ENCODE results near the gene ITIH5.
"Not testable (repeated sequence)": the region's sequence is repeated elsewhere in the genome, so short reads cannot be mapped to it uniquely, and the experiment has no call there.

Gene ITIH5

GRCh38 chr10:7666253-7667023 lies at the start of gene ITIH5:
Gene ITIH5 (minus strand): TSS chr10:7666966. CDS start chr10:7666892, 74 bp downstream.
- no peak for DNase-seq (ENCODE audit: low spot score)

DNA sequence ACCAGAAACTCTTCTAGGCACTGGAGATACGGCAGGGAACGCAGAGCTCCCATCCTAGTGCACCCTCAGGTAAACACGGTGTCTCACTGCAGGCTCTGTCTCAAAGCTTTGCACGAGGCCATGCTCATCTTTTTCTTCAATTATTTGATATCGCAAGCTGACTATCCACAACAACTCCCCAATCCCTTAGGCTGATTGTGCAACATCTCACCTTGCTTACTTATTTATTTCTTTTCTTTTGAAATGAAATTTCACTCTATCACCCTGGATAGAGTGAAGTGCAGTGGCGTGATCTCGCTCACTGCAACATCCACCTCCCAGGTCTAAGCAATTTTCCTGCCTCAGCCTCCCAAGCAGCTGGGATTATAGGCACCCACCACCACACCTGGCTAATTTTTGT lies 48.7 kb upstream of the ITIH5 start:
- DNase-seq (ENCODE audit: low spot score): no peak

- DNase-seq (ENCODE audit: low spot score): not testable (repeated sequence)
Measured at GRCh38 chr10:7711075-7711474, 44.3 kb upstream of the ITIH5 start.

GRCh38 chr10:7710446-7710845 lies 43.7 kb upstream of the ITIH5 start:
- DNase-seq (ENCODE audit: low spot score): no peak

- no peak for DNase-seq (ENCODE audit: low spot score)
Measured at GRCh38 chr10:7708832-7709231, 42.1 kb upstream of the ITIH5 start.

GRCh38 chr10:7707858-7708622 lies 41.3 kb upstream of the ITIH5 start:
- DNase-seq (ENCODE audit: low spot score): no peak

GRCh38 chr10:7707102-7707501 lies 40.3 kb upstream of the ITIH5 start:
- no peak for DNase-seq (ENCODE audit: low spot score)

DNA sequence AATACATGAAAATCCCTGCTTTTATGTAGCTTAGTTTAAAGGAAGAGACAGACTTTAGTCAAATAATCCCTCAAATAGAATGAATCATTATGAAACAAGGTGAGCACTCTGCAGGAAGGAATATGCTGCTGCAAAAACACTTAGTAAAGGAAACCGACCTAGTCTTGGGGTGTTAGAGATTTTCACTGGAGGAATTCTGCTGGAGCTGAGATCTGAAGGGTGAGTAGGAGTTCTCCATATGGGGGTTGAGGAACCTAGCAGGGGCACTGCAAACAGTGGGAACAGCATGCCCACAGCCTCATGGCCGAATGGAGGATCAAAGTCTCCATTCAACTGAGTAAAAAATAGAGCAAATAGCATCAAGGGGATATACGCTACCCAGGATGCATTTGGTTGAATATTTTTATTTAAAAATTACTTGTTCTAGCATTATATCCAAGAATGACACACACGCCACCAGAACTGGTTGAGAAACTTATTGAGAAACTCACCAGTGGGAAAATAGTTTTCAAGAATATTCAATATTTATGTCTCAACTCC lies 39.8 kb upstream of the ITIH5 start:
- DNase-seq (ENCODE audit: low spot score): no peak

GRCh38 chr10:7705341-7705740 lies 38.6 kb upstream of the ITIH5 start:
- no peak for DNase-seq (ENCODE audit: low spot score)

- DNase-seq (ENCODE audit: low spot score): no peak
Measured at GRCh38 chr10:7704071-7705016, 37.6 kb upstream of the ITIH5 start.

DNA sequence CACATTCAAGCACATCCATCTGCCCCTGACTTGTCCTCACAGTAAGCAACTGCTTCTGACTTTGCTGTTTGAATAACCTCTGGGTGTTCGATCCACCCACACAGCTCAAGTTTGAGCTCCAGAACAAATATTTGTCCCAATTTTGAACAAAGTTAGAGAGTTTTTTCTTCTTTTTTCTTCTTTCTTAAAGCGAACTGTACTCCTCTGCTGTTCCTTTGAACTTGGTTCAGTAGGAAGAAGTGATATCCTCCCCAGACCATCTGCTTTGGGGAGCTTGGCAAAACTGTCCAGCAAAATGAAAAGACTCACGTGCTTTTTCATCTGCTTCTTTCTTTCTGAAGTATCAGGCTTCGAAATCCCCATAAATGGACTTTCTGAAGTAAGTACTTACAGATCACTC lies 36.4 kb upstream of the ITIH5 start, which contains the start of gene ITIH2:
Gene ITIH2, plus strand, starts transcription at position 177 of the 400 bp plus-strand sequence. Its CDS starts 119 bp downstream, at position 296.
- no peak for DNase-seq (ENCODE audit: low spot score)

- no peak for DNase-seq (ENCODE audit: low spot score)
Measured at GRCh38 chr10:7702288-7702812, 35.6 kb upstream of the ITIH5 start.

GRCh38 chr10:7701158-7701742 lies 34.5 kb upstream of the ITIH5 start:
- DNase-seq (ENCODE audit: low spot score): no peak

- no peak for DNase-seq (ENCODE audit: low spot score)
Measured at GRCh38 chr10:7700577-7701125, 33.9 kb upstream of the ITIH5 start.

- DNase-seq (ENCODE audit: low spot score): no peak
Measured at GRCh38 chr10:7697426-7697825, 30.7 kb upstream of the ITIH5 start.

DNA sequence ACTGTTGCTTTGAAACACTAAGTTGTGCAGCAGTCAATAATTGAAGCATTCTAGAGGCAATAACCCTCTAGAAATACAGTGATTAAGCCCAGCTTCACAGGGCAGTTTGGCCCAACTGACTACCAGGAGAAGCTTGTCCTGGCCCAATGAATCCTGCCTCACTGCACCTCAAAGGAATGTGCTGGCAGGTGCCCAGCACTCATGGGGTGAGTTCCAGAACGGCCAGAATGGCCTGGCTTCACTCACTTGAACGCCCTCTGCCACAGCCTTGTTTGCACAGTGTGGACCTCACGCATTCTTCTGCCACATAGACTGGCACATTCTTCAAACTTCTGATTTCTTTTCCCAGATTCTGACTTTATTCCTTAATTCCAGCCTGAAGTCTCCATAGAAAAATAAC lies 29.8 kb upstream of the ITIH5 start:
- DNase-seq (ENCODE audit: low spot score): no peak

DNA sequence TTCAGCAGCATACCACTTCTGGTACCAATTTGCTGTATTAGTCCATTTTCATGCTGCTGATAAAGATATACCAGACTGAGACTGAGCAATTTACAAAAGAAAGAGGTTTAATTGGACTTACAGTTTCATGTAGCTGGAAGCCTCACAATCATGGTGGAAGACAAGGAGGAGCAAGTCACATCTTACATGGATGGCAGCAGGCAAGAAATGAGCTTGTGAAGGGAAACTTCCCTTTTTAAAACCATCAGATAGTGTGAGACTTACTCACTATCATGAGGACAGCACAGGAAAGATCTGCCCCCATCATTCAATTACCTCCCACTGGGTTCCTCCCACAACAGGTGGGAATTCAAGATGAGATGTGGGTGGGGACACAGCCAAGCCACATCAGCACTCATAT lies 26.4 kb upstream of the ITIH5 start:
- DNase-seq (ENCODE audit: low spot score): not testable (repeated sequence)

DNA sequence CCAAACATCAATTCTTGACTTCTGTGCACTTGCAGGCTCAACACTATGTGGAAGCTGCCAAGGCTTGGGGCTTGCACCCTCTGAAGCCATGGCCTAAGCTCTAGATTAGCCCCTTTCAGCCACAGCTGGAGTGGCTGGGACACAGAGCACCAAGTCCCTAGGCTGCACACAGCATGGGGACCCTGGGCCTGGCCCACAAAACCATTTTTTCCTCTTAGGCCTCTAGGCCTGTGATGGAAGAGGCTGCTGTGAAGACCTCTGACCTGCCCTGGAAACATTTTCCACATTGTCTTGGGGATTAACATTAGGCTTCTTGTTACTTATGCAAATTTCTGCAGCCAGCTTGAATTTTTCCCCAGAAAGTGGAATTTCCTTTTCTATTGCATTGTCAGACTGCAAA lies 25.6 kb upstream of the ITIH5 start:
- DNase-seq (ENCODE audit: low spot score): not testable (repeated sequence)

DNA sequence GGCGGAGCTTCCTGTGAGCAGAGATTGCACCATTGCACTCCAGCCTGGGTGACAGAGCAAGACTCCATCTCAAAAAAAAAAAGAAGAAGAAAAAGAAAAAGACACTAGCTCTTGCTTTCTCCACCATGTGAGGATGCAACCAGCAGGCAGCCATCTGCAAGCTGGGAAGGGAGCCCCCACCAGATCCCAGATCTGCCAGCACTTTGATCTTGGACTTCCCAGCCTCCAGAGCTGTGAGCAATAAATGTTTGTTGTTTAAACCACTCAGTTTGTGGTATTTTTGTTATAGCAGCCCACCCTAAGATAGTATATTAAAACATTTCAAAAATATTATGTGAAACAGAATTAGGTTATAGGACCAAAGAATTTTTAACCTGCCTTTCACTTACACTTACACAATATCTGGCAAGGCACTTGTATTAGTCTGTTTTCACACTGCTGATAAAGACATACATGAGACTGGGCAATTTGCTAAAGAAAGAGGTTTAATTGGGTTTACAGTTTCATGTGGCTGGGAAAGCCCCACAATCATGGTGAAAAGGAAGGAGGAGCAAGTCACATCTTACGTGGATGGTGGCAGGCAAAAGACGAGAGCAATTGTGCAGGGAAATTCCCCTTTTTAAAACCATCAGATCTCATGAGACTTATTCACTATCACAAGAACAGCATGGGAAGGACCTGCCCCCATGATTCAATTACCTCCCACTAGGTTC lies 24.3 kb upstream of the ITIH5 start:
- DNase-seq (ENCODE audit: low spot score): not testable (repeated sequence)

- no peak for DNase-seq (ENCODE audit: low spot score)
Measured at GRCh38 chr10:7689591-7689990, 22.8 kb upstream of the ITIH5 start.

Data from kidney capillary endothelial cell (primary cell).